Duodenal mucosa (tissue), 2 donors: ENCODE data around the gene MAST4.

ENCODE experiments used
- H3K27ac ChIP-seq: one replicate; pipeline ENCODE4 v1.7.0; 2013; ENCODE audit warnings: low read depth, low read length
- H3K27me3 ChIP-seq, 2 donors: one replicate each; pipeline ENCODE4 v1.7.0; 2013; ENCODE audit warnings: low read length in 2 of 2, control low read depth in 1 of 2; ENCODE audit not compliant: insufficient read depth in 2 of 2, control insufficient read depth in 1 of 2
- H3K36me3 ChIP-seq, 2 donors: one replicate each; pipeline ENCODE4 v1.7.0; 2013; ENCODE audit warnings: low read length in 2 of 2, control low read depth in 1 of 2; ENCODE audit not compliant: insufficient read depth in 2 of 2, control insufficient read depth in 1 of 2
- H3K4me1 ChIP-seq, 2 donors: one replicate each; pipeline ENCODE4 v1.7.0; 2013; ENCODE audit warnings: low read length in 2 of 2, control low read depth in 1 of 2; ENCODE audit not compliant: insufficient read depth in 2 of 2, control insufficient read depth in 1 of 2
- H3K4me3 ChIP-seq, 2 donors: one replicate each; pipeline ENCODE4 v1.7.0; 2013; ENCODE audit warnings: low read length in 2 of 2, low read depth in 1 of 2
- H3K9ac ChIP-seq, 2 donors: one replicate each; pipeline ENCODE4 v1.7.0; 2013; ENCODE audit warnings: low read length in 2 of 2, low read depth in 1 of 2
- H3K9me3 ChIP-seq, 2 donors: one replicate each; pipeline ENCODE4 v1.7.0; 2013; ENCODE audit warnings: low read length in 2 of 2, control low read depth in 1 of 2; ENCODE audit not compliant: control insufficient read depth in 1 of 2

Gene MAST4

DNA sequence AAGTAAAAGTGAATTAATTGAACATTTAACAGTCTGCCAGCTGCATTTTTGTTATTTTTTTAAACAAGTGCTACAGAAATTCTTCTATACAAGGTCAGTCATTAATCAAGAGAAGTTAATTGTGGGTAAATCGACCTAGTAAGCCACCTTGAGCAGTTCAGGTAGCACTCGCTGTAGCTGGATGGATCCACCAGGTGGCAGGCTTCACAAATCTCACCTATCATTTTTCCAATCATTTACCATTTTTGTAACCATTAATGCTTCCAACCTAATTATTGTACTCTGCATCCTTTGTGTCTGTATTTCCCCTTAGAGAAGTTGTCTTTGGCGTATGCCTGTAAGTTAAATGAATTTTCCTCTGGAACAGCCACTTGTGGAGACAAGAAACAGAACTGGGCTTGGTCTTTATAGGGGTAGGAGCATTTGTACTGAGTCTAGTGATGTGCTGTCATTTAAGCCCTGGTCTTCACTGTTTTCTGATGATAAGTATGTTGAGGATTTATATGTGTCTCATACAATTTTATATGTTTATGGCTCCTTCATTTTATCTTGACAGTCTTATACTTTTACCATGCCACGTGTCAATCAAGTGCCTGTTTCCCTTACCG, 560.9 kb downstream of the MAST4 start:
- Histone ChIP-seq H3K9me3 (no peaks in the 10 kb centered on the region), H3K9ac (no peak overlapping the region), H3K4me1 (no peaks in the 10 kb centered on the region), H3K36me3 (peaks cover 11 to 17% of the 10 kb centered on the region in 2 donors), H3K4me3 (no peak overlapping the region), H3K27me3 (no peaks in the 10 kb centered on the region), H3K27ac (no peak overlapping the region)

DNA sequence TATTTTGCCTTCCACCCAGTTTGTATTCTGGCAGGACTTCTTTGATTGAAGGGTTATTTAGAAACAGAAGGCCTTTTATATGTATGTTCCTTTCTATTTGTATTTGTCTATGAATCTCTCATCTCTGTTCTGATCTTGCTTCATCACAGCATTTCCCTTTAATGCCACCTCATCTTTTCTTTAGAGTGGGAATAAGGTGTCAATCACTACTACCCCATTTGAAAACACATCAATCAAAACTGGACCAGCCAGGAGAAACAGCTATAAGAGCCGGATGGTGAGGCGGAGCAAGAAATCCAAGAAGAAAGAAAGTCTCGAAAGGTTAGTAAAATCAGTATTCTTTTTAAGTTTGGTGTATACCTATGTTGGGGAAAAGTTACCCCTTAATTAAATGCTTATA, 564.1 kb downstream of the MAST4 start:
- no peak overlapping the region for H3K4me3 ChIP-seq
- no peaks in the 10 kb centered on the region for H3K27me3 ChIP-seq
- H3K9me3 ChIP-seq: no peaks in the 10 kb centered on the region
- H3K27ac ChIP-seq: no peak overlapping the region
- peaks cover 0 to under 1% of the 10 kb centered on the region in 2 donors for H3K4me1 ChIP-seq
- no peak overlapping the region for H3K9ac ChIP-seq
- peaks cover 7 to 28% of the 10 kb centered on the region in 2 donors for H3K36me3 ChIP-seq

DNA sequence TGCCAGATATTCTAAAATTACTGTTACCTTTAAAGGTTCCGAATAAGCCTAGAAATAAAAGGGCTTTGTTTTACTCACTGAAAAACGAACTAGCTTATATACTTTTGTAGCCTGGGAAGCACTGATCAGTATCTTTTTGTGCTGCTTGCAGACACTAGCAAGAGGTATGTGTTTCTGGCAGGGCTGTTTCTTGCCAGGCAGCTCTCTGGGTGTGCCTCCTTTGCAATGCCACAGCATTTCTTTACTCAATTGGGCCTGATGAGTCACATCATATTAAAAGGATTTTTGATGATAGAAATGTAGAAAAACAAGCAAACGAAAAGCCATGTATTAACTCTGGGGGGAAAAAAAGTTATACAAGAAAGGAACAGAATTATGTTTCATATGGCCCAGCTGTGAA, 564.8 kb downstream of the MAST4 start:
- Histone ChIP-seq H3K4me3 (no peak overlapping the region), H3K36me3 (peaks cover 7 to 25% of the 10 kb centered on the region in 2 donors), H3K9me3 (no peaks in the 10 kb centered on the region), H3K4me1 (peaks cover 4 to 7% of the 10 kb centered on the region in 2 donors), H3K9ac (no peak overlapping the region), H3K27me3 (no peaks in the 10 kb centered on the region), H3K27ac (no peak overlapping the region)

DNA sequence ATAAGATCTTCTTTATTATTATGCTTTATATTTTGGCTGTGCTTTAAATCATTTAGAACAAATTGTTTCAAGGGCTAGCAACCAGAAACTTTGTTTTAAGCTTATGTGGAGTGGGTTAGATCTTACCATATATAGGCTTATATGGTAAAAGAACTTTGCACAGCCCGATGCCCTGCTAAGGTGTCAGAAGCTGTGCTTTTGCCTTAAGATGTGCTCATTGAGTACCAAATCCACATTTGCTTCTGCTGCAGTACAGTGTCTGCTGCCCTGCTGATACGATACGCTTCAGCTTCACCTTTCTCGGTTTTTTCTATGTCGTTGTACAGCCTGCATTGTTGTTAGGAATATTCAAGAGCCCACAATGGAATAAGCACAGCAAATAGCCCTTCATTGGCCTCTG, 565.6 kb downstream of the MAST4 start:
- H3K4me3 ChIP-seq: no peak overlapping the region
- H3K27me3 ChIP-seq: no peaks in the 10 kb centered on the region
- no peak overlapping the region for H3K27ac ChIP-seq
- H3K9me3 ChIP-seq: no peaks in the 10 kb centered on the region
- no peak overlapping the region for H3K9ac ChIP-seq
- H3K4me1 ChIP-seq: peaks cover 10 to 13% of the 10 kb centered on the region in 2 donors
- peaks cover 7 to 25% of the 10 kb centered on the region in 2 donors for H3K36me3 ChIP-seq

DNA sequence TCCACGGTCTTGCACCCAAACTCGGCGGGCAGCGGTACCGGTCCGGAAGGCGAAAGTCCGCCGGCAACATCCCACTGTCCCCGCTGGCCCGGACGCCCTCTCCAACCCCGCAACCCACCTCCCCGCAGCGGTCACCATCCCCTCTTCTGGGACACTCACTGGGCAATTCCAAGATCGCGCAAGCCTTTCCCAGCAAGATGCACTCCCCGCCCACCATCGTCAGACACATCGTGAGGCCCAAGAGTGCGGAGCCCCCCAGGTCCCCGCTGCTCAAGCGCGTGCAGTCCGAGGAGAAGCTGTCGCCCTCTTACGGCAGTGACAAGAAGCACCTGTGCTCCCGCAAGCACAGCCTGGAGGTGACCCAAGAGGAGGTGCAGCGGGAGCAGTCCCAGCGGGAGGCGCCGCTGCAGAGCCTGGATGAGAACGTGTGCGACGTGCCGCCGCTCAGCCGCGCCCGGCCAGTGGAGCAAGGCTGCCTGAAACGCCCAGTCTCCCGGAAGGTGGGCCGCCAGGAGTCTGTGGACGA, 567.1 kb downstream of the MAST4 start:
- Histone ChIP-seq H3K9ac (no peak overlapping the region), H3K27ac (no peak overlapping the region), H3K4me1 (peaks cover 11 to 14% of the 10 kb centered on the region in 2 donors), H3K4me3 (no peak overlapping the region), H3K9me3 (no peaks in the 10 kb centered on the region), H3K36me3 (peaks cover 7 to 25% of the 10 kb centered on the region in 2 donors), H3K27me3 (no peaks in the 10 kb centered on the region)

DNA sequence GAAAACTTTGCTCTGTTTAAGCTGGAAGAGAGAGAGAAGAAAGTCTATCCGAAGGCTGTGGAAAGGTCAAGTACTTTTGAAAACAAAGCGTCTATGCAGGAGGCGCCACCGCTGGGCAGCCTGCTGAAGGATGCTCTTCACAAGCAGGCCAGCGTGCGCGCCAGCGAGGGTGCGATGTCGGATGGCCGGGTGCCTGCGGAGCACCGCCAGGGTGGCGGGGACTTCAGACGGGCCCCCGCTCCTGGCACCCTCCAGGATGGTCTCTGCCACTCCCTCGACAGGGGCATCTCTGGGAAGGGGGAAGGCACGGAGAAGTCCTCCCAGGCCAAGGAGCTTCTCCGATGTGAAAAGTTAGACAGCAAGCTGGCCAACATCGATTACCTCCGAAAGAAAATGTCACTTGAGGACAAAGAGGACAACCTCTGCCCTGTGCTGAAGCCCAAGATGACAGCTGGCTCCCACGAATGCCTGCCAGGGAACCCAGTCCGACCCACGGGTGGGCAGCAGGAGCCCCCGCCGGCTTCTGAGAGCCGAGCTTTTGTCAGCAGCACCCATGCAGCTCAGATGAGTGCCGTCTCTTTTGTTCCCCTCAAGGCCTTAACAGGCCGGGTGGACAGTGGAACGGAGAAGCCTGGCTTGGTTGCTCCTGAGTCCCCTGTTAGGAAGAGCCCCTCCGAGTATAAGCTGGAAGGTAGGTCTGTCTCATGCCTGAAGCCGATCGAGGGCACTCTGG, 567.8 kb downstream of the MAST4 start:
- H3K36me3 ChIP-seq: peaks cover 7 to 25% of the 10 kb centered on the region in 2 donors

DNA sequence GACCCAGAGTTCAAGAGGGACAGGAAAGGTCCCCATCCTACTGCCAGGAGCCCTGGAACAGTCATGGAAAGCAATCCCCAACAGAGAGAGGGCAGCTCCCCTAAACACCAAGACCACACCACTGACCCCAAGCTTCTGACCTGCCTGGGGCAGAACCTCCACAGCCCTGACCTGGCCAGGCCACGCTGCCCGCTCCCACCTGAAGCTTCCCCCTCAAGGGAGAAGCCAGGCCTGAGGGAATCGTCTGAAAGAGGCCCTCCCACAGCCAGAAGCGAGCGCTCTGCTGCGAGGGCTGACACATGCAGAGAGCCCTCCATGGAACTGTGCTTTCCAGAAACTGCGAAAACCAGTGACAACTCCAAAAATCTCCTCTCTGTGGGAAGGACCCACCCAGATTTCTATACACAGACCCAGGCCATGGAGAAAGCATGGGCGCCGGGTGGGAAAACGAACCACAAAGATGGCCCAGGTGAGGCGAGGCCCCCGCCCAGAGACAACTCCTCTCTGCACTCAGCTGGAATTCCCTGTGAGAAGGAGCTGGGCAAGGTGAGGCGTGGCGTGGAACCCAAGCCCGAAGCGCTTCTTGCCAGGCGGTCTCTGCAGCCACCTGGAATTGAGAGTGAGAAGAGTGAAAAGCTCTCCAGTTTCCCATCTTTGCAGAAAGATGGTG, 568.8 kb downstream of the MAST4 start:
- H3K36me3 ChIP-seq: peaks cover 7 to 25% of the 10 kb centered on the region in 2 donors
- H3K27ac ChIP-seq: no peak overlapping the region
- peaks cover 11 to 14% of the 10 kb centered on the region in 2 donors for H3K4me1 ChIP-seq
- no peaks in the 10 kb centered on the region for H3K27me3 ChIP-seq
- no peaks in the 10 kb centered on the region for H3K9me3 ChIP-seq
- H3K9ac ChIP-seq: no peak overlapping the region
- H3K4me3 ChIP-seq: peak overlapping the region in 1 of 2 donors; percentile 71

More for the DNA sequence above, 567.8 kb downstream of the MAST4 start:
- Histone ChIP-seq H3K4me1 (peaks cover 11 to 14% of the 10 kb centered on the region in 2 donors), H3K9me3 (no peaks in the 10 kb centered on the region), H3K27ac (no peak overlapping the region), H3K4me3 (no peak overlapping the region), H3K9ac (no peak overlapping the region), H3K27me3 (no peaks in the 10 kb centered on the region)

DNA sequence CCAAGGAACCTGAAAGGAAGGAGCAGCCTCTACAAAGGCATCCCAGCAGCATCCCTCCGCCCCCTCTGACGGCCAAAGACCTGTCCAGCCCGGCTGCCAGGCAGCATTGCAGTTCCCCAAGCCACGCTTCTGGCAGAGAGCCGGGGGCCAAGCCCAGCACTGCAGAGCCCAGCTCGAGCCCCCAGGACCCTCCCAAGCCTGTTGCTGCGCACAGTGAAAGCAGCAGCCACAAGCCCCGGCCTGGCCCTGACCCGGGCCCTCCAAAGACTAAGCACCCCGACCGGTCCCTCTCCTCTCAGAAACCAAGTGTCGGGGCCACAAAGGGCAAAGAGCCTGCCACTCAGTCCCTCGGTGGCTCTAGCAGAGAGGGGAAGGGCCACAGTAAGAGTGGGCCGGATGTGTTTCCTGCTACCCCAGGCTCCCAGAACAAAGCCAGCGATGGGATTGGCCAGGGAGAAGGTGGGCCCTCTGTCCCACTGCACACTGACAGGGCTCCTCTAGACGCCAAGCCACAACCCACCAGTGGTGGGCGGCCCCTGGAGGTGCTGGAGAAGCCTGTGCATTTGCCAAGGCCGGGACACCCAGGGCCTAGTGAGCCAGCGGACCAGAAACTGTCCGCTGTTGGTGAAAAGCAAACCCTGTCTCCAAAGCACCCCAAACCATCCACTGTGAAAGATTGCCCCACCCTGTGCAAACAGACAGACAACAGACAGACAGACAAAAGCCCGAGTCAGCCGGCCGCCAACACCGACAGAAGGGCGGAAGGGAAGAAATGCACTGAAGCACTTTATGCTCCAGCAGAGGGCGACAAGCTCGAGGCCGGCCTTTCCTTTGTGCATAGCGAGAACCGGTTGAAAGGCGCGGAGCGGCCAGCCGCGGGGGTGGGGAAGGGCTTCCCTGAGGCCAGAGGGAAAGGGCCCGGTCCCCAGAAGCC, 569.6 kb downstream of the MAST4 start:
- H3K27me3 ChIP-seq: no peaks in the 10 kb centered on the region
- H3K9ac ChIP-seq: peak overlapping the region; percentile 10 to 80
- peak overlapping the region; percentile 68 to 71 for H3K4me3 ChIP-seq
- H3K4me1 ChIP-seq: peaks cover 11 to 14% of the 10 kb centered on the region in 2 donors
- H3K27ac ChIP-seq: peak overlapping the region; percentile 82
- H3K9me3 ChIP-seq: no peaks in the 10 kb centered on the region
- peaks cover 7 to 25% of the 10 kb centered on the region in 2 donors for H3K36me3 ChIP-seq

DNA sequence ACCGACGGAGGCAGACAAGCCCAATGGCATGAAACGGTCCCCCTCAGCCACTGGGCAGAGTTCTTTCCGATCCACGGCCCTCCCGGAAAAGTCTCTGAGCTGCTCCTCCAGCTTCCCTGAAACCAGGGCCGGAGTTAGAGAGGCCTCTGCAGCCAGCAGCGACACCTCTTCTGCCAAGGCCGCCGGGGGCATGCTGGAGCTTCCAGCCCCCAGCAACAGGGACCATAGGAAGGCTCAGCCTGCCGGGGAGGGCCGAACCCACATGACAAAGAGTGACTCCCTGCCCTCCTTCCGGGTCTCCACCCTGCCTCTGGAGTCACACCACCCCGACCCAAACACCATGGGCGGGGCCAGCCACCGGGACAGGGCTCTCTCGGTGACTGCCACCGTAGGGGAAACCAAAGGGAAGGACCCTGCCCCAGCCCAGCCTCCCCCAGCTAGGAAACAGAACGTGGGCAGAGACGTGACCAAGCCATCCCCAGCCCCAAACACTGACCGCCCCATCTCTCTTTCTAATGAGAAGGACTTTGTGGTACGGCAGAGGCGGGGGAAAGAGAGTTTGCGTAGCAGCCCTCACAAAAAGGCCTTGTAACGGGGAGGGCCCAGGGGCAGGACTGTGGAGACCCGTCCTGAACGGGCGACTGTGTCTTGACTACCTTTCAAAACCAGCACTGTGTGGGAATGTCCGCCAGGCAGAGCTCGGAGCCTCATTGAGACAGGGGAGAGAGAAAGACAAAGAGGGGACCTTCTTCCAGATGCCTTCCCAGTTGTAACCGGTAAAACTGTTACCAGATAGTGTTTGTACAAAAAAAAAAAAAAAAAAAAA, 570.5 kb downstream of the MAST4 start:
- H3K27ac ChIP-seq: peak overlapping the region; percentile 82

More for the DNA sequence above, 570.5 kb downstream of the MAST4 start:
- Histone ChIP-seq H3K4me1 (peaks cover 11 to 14% of the 10 kb centered on the region in 2 donors), H3K9ac (peak overlapping the region; percentile 10 to 80), H3K27me3 (no peaks in the 10 kb centered on the region), H3K4me3 (peak overlapping the region; percentile 68 to 71), H3K36me3 (peaks cover 4 to 25% of the 10 kb centered on the region in 2 donors), H3K9me3 (no peaks in the 10 kb centered on the region)
